GM18909 (cell line): ENCODE results near the gene GRK6.
A peak's percentile ranks its signal among the peaks of the same experiment; 100 is the strongest.

Experiments
- ATAC-seq: cut with Tn5 transposase; IDR thresholded peaks from one replicate; pipeline ENCODE4 v1.9.1; 2021; ENCODE audit warnings: mild to moderate bottlenecking; ENCODE audit not compliant: unreplicated experiment, poor library complexity

The GRK6 gene

DNA sequence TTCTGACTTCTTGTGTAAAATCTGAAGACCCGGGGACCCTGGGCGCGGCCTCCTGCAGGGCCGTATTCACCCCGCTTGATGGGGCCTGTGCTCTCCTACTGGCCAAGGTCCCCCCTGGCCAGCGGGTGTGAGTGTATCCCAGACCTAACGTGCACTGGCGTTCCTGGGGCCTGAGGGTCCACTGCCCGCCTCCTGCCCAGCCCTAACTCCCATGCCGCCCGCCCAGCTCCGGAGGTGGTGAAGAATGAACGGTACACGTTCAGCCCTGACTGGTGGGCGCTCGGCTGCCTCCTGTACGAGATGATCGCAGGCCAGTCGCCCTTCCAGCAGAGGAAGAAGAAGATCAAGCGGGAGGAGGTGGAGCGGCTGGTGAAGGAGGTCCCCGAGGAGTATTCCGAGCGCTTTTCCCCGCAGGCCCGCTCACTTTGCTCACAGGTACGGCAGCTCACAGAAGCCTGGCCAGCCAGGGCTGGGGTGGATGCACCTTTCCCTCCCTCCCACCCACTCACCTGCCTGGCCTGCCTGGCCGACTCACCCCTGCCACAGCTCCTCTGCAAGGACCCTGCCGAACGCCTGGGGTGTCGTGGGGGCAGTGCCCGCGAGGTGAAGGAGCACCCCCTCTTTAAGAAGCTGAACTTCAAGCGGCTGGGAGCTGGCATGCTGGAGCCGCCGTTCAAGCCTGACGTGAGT, 9.5 kb downstream of the GRK6 start:
- no peak for ATAC-seq

- no peak for ATAC-seq
These were observed 11.1 kb downstream of the GRK6 start for GRCh38 chr5:177437623-177438022.

- no peak for ATAC-seq
These were observed 12.0 kb downstream of the GRK6 start for GRCh38 chr5:177438468-177438867.

DNA sequence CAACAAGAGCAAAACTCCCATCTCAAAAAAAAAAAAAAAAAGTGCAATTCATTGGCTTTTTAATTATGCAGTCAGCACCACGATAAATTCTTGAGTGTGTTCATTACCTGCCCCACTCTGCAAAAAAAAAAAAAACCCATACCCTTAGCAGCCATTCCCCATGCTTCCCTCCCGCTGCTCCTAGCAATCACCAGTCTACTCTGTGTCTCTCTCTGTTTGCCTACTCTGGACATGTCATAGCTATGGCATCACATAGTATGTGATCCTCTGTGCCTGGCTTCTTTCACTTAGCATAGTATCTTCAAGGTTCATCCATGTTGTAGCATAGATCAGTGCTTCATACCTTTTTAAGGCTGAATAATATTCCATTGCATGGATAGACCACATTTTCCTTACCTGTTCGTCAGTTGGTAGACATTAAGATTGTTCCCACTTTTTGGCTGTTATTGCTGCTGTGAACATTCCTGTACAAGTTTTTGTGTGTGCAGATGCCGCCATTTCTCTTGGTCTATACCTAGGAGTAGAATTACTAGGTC, 13.1 kb downstream of the GRK6 start:
- ATAC-seq: no peak

DNA sequence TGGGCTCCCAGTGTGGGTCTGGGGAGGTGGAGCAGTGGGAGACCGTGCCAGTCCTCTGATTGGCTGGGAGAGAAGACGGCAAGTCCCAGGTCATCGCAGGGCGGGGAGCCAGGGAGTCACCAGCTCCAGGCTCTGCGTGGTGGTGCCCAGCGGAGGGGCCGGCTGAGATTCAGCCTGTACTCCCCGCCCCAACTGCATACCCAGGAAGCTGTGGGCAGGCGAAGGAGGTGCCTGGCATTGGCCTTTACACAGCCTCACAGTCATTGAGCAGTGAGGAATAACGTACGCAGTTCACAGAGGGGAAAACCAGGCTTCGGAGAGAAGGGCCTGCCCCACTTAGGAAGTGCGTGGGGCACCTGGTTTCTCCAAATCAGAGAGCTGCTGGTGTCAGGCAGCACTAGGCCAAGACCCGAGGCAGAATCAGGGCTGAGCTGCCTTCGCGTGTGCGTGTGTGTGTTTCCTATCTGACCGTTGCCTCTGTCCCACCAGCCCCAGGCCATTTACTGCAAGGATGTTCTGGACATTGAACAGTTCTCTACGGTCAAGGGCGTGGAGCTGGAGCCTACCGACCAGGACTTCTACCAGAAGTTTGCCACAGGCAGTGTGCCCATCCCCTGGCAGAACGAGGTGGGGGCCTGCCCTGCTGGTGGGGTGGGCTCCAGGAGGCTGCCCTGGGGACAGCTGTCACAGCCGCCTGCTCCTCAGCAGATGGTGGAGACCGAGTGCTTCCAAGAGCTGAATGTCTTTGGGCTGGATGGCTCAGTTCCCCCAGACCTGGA, 13.9 kb downstream of the GRK6 start:
- no peak for ATAC-seq

DNA sequence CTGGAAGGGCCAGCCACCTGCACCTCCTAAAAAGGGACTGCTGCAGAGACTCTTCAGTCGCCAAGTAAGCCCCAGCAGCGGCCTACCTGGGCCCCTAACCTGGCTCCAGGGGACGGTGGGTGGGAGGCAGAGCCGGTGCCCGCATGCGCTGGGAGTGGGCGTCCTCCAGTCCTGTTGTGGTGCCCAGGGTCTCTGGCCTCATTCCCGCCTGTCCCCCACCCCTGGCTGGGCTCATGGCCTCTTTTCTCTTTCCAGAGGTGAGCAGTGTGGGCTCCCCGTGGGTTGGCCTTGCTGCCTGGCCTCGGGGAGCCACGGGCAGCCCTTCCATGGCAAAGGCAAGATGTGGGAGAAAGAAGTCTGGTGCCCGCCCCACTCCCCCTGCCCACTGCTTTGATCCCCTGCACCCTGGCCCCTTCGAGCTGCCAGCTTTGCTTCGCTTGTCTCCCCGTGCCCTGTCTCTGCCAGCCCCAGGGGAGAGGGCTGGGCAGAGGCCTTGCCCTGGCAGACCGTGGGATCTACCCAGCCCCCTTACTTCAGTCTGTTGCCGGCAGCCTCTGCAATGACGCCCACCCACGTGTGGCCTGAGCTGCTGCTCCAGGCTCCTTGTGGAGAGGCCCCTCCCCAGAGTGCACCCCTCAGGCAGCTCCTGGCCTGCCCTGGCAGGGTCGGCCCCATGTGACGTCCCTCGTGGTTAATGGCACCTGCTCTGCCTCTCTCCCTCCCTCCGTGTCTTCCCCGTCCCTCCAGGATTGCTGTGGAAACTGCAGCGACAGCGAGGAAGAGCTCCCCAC, 14.7 kb downstream of the GRK6 start:
- ATAC-seq: no peak

DNA sequence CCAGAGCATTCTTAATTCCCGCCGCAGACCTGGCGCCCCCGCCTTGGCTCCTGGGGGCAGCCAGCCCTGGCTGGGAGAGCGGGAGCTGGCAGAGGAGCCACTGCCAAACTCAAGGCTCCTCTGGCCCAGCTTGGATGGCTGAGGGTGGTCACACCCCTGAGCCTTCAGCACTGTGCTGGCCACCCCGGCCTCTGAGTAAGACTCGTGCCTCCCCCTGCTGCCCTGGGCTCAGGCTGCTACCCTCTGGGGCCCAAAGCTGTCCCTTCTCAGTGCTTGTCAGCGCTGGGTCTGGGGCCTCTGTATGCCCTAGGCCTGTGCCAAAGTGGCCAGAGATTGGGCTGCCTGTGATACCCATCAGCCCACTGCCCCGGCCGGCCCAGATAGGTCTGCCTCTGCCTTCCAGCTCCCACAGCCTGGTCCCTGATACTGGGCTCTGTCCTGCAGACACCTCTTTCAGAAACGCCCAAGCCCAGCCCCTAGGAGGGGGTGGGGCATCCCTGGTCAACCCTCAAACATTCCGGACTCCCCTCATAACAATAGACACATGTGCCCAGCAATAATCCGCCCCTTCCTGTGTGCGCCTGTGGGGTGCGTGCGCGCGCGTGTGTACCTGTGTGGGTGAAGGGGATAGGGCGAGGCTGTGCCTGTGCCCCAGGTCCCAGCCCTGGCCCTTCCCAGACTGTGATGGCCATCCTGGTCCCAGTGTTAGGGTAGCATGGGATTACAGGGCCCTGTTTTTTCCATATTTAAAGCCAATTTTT, 15.8 kb downstream of the GRK6 start:
- ATAC-seq: no peak

DNA sequence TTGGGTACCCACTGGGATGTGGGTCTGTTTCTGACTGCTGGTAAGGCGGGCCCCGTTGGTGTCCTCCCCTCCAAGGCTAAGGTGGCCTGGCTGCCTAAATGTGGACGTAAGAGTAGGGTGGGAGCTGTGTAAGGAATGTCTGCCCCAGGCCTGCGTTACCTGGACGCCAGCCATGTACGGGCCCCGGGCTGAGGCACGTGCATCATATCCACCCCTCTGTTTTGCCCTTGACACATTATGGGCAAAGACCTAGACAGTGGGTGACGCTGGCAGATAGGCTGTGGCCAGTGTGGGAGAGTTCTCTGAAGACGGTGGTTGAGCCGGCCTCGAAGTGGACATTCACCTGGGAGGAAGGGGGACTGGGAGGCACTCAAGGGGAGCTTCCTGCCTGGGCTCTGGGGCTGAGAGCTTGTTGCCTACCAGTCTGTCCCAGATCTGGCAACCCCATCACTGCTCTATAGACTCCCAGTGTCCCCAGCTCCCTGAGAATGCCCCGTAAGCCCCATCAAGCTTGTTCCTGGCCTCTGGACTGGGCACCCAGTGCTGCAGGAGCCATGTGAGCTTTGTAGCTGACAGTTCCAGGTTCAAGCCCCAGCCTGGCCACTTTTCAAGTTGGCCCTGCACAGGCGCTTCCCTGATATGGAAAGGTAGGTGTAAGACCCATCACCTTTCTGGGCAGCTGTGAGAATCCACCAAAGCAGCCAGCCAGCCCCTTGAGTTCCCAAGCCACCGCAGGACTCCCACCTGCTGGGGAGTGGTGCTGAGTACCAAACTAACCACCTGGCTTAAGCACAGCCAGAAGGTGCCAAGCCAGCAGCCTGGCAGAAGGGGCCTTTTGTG, 16.9 kb downstream of the GRK6 start:
- ATAC-seq: no peak

DNA sequence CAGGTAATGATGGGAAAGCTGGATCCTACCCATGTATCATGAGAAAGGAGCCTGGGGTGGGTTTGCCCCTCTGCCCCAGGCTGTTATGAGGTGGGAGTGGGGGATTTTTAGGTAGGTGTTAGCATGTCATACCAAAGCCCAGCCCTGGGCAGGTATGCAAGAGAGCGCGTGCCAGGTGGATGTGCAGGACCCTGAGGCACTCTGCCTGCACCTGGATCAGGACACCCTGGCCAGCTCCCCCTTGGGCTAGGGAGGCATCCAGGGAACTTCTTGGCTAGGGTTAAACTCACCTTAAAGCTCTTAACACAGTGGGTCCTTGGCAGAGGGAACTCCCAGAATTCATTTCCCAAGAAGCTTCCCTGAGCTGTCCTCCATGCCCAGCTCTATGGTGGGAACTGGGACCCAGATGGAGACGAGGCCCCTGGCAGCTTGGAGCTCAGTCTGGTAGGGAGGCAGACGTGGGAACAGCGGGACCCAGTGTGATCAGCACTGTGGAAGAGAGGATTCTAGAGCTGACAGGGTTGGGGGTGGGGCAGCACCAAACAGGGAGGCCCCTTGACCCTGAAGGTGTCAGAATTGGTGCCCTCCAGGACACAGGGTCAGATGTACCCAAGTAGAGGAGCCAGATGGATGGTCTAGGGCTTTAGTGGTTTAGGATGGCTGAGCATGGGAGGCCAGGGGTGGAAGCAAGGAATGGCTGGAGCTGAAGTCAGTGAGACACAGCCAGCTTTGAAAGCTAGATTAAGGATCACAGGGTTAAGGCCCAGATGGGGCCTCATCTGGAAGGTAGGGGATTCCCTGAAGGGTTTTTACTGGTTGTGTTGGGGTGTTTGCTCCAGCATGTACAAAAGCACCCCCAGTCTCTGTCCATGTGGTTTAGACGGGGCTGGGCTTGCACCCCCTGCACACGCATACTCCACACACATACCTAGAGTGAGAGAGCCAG, 17.9 kb downstream of the GRK6 start:
- no peak for ATAC-seq

DNA sequence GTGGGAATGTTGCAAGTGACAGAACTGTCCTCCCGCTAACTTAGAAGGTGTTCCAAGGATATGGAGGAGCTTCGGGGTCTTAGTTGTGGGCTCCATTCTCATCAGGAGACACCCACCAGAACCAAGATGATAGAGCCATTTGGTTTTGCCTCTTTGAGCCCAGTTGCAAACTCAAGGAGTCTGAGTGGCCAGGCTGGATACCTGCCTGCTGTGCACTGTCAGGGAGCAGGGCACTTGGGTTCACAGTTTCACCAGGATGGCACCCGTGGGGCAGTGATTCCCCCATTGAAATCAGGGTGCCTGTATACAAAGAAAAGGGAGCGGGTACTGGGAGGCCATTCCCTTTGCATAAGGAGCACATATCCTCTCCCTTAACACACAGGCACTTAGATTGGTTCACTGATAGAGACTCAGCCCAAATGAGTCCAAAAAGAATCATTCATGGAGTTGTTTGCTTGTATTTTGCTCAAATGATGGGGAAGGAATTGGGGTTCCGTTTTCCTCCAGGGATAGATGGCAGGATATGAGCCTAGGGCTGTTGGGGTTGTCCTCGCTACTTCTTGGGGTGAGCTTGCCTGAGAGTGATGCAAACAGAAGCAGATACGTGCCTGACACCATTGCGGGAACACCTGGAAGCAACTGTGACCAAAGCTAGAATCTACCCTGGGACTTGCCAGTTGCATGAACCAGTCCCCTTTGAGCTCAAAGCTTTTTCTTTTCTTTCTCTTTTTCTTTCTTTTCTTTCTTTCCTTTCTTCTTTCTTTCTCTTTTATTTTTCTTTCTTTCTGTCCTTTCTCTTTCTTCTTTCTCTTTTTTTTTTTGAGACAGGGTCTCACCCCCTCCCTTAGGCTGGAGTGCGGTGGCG, 18.8 kb downstream of the GRK6 start:
- no peak for ATAC-seq

GRCh38 chr5:177445917-177446199, 19.4 kb downstream of the GRK6 start:
- no peak for ATAC-seq

DNA sequence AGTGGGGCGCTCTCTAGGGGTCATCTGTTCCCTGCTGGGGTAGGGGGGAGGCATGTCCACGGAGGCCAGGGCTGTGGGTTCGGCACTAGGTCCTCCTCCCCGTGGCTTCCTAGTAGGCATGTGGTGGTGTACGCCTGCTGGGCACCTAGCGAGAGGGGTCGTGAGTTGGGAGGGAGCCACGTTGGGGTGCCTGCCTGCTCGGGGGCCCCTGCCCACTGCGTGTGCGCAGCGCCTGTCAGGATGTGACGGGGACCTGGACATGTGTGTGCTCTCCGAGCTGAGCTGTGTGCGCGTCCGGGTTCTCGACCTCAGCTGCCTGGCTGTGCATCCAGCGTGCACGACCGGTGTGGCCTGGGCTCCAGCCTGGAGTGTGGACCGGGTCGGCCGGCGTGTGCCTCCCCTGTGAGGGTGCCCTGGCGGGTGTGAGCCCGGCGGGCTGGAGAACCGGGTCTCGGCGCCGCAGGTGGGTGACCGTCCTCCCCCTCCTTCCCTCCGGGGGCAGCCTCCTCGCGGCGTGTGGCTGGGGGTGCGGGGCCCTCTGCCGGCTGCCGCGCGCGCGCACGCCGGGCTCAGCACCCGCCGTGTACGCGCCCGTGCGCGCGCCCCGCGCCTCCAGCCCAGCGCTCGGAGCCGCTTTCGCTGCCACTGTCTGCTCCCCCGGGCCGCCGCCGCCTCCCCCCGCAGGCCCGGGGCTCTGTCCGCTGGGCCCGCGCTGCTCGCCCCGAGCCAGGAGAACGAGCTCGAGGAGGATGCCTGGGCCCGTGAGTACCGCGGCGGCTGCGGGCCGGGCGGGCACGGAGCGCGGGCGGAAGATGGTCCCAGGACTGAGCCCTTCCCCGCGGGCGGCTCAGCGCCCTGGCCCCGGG, 20.0 kb downstream of the GRK6 start, which contains the start of gene PRR7:
Gene PRR7 (plus strand): TSS at position 615 of the 866 bp plus-strand sequence. CDS start 8,254 bp downstream, outside the sequence.
- ATAC-seq: peak; percentile 59

DNA sequence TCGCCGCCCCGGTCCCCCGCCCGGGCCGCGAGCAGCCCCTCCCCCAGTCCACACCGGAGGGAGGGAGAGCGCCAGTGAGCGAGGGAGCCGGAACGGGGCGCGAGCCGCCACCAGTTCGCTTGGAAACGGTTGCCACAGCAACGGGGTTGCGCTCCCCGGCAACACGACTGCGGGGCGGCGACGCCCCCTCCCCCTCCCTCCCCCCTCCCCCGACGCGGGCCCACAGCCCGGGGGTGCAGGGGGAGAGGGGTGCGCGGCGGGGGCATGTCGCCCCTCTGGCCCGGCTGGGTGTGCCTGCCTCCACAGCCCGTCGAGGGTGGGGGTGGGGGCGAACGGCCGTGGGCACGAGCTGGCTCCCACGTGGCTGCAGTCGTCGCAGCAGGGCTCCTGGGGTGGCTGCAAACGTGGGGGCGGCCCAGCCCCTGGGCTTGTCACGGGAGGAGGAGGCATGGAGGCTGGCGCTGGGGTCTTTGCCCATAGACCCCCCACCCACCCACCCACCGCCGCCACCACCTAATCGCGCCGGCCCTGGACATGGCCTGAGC, 20.7 kb downstream of the GRK6 start:
- peak; percentile 39 for ATAC-seq

DNA sequence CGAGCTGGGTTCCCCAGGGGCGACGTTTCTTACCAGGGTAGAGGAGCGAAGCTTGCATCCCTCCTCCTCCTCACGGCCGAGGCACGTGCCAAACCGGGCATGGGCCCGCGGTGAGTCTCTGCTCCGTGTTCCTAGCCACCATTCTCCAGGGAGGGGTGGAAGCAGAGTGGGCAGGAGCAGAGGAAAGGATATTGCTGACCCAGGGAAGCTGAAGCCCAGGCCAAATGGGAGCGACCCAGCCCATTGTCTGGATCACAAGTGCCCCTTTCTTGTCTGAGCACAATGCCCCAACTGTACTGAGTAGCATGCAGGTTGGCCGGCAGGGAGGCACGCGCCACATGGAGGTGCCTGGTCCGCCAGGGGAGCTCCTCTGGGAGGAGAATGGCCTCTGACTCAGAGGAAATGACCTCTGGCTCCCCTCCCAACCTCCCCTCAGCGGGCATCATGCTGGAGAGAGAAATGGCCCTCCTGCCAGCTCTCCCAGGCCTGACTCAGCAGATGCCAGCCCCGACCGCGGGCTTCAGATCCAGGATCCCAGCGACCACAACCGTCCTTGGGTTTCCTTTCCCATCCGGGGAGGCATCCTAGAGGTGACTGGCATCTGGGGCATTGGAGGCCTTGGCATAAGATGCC, 21.3 kb downstream of the GRK6 start:
- no peak for ATAC-seq

DNA sequence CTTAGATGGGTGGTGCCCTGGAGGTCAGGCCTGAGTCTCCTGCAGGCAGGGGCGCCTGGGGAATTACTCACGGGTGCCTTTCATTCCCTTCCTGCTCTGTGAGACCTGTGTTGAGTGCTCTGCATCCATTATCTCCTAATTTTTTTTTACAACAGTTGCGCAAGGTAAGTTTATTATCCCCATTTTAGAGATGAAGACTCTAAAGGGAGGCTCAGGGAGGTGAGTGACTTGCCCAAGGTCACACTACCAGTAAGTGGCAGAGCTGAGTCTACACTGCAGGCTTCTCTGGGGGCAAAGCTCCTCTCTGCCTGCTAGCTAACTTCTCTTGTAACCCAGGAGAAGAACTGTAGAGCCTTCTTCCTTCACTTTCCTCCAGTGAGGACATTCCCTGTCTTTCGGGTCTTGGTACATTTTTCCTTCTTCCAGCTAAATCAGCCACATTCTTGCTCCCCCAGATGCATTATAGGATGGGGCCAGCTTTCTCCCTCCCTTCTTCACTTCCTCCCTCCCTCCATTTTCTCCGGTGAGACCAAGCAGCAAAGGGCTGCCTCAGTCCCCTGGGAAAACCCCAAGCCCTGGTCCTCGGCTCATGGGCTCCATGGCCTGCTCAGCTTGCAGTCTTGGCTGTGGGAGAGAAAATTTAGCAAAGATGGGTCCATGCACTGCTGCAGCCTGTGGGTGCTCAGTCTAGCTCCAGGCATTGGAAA, 21.9 kb downstream of the GRK6 start:
- ATAC-seq: no peak
